Lung (tissue), 12 donors: Measurements from ENCODE around the gene AP4E1. TPM values are rescaled to one million over a fixed set of nuclear protein-coding genes. Genes with fewer than 3 reads are reported as not detected.

ENCODE experiments used
- ATAC-seq: fragments of 200-7000 bp; cut with Tn5 transposase; one replicate; pipeline ENCODE4 v1.9.1; 2020; ENCODE audit warnings: moderate number of reproducible peaks; ENCODE audit not compliant: insufficient read depth, low FRiP score
- DNase-seq, 3 donors: peaks; one replicate each; pipeline ENCODE4 v3.0.0-alpha.2; 2013 to 2017
- H3K27ac ChIP-seq, 2 donors: one replicate each; pipeline ENCODE4 v1.5.1; 2013; ENCODE audit warnings: mild to moderate bottlenecking in 2 of 2, moderate library complexity in 2 of 2, control low read depth in 1 of 2, inconsistent platforms in 1 of 2, low read depth in 1 of 2, low read length in 1 of 2
- H3K27me3 ChIP-seq, 3 donors: one replicate each; pipeline ENCODE4 v1.5.1; 2013; ENCODE audit warnings: low read length in 2 of 3; ENCODE audit not compliant: control insufficient read depth in 3 of 3, insufficient read depth in 3 of 3
- H3K36me3 ChIP-seq, 4 donors: one replicate each; pipeline ENCODE4 v1.5.1; 2013; ENCODE audit warnings: low read length in 4 of 4, mild to moderate bottlenecking in 1 of 4, moderate library complexity in 1 of 4; ENCODE audit not compliant: control insufficient read depth in 4 of 4, insufficient read depth in 4 of 4
- H3K4me1 ChIP-seq, 5 donors: one replicate each; pipeline ENCODE4 v1.5.1; 2013; ENCODE audit warnings: low read length in 5 of 5, mild to moderate bottlenecking in 2 of 5, moderate library complexity in 1 of 5; ENCODE audit not compliant: control insufficient read depth in 5 of 5, insufficient read depth in 5 of 5
- H3K4me3 ChIP-seq: one replicate; pipeline ENCODE4 v1.5.1; 2013; ENCODE audit warnings: mild to moderate bottlenecking, control low read depth, moderate library complexity
- H3K9ac ChIP-seq, 2 donors: one replicate each; pipeline ENCODE4 v1.5.1; 2013; ENCODE audit warnings: low read length in 2 of 2, control low read depth in 1 of 2; ENCODE audit not compliant: insufficient read depth in 1 of 2
- H3K9me3 ChIP-seq, 4 donors: one replicate each; pipeline ENCODE4 v1.5.1; 2013; ENCODE audit warnings: low read length in 3 of 4, mild to moderate bottlenecking in 1 of 4, moderate library complexity in 1 of 4; ENCODE audit not compliant: control insufficient read depth in 4 of 4, insufficient read depth in 3 of 4
- CTCF ChIP-seq: IDR thresholded peaks from 2 replicates; pipeline ENCODE4 v1.5.1; 2012; ENCODE audit warnings: mild to moderate bottlenecking; ENCODE audit errors: control extremely low read depth, extremely low read depth
- WGBS, 2 donors: extraction: QIAGEN DNeasy Blood & Tissue Kit; methylation state at CpG; one replicate each; pipeline ENCODE4 v1.1.7; 2013; 5-methylcytosine and 5-hydroxymethylcytosine counted together
- polyA plus RNA-seq, 2 donors: library from polyadenylated mRNA; stranded (reverse); fragments of 200-250 nt; gene quantifications; one replicate each; pipeline ENCODE4 v1.2.1, GENCODE V29; 2013
- total RNA-seq, 2 donors: library from RNA; depleted of rRNA in 1 of 2; stranded (reverse); fragments of >200 nt in 1 of 2; gene quantifications; one replicate each; pipeline ENCODE4 v1.2.1, GENCODE V29; 2014 to 2021
- donor health status: control.
- donor health status: control.
- donor health status: Bipolar disorder and iron deficiency.
- donor health status: healthy.
- donor health status: DM: yes; HTN: yes; CAD: no.

AP4E1 gene
- total and polyA plus RNA-seq, 4 donors, result 2.2 to 12.7 (median 6.7) TPM

GRCh38 chr15:50978580-50978979, 70.1 kb downstream of the AP4E1 start:
- Histone ChIP-seq H3K27ac (no peak overlapping the region), H3K27me3 (no peaks in the 10 kb centered on the region), H3K4me1 (peaks cover 0 to 4% (median 0%) of the 10 kb centered on the region in 5 donors), H3K9me3 (peaks cover 0 to 3% (median 0%) of the 10 kb centered on the region in 4 donors), H3K9ac (no peak overlapping the region), H3K4me3 (no peak overlapping the region), H3K36me3 (peaks cover 3 to 11% (median 8%) of the 10 kb centered on the region in 4 donors)
- WGBS, 2 donors, result 96 to 98% methylated on average over 4 of the region's 4 CpGs
- no peak for TF ChIP-seq CTCF
- ATAC-seq, result no peak
- DNase-seq, result no peak

GRCh38 chr15:50979041-50979440, 70.6 kb downstream of the AP4E1 start:
- Histone ChIP-seq H3K27me3 (no peaks in the 10 kb centered on the region), H3K4me1 (peaks cover 0 to 4% (median 0%) of the 10 kb centered on the region in 5 donors), H3K27ac (no peak overlapping the region), H3K9me3 (peaks cover 0 to 3% (median 0%) of the 10 kb centered on the region in 4 donors), H3K4me3 (no peak overlapping the region), H3K9ac (no peak overlapping the region), H3K36me3 (peaks cover 6 to 13% (median 9%) of the 10 kb centered on the region in 4 donors)
- WGBS, 2 donors, result 86 to 94% methylated on average over 1 of the region's 1 CpG
- ATAC-seq (no peak), DNase-seq (no peak)
- no peak for TF ChIP-seq CTCF

- Histone ChIP-seq H3K9ac (no peak overlapping the region), H3K27ac (no peak overlapping the region), H3K27me3 (no peaks in the 10 kb centered on the region), H3K9me3 (no peaks in the 10 kb centered on the region), H3K4me3 (no peak overlapping the region), H3K4me1 (peaks cover 0 to 3% (median 0%) of the 10 kb centered on the region in 5 donors), H3K36me3 (peaks cover 0 to 8% (median 5%) of the 10 kb centered on the region in 4 donors)
- TF ChIP-seq CTCF, result no peak
- WGBS, 2 donors, result 85 to 88% methylated on average over 4 of the region's 4 CpGs
- ATAC-seq, result no peak
- DNase-seq, result no peak
These were observed 85.1 kb downstream of the AP4E1 start for GRCh38 chr15:50993598-50993997.

- H3K9ac ChIP-seq, result no peak overlapping the region
- ATAC-seq (no peak), DNase-seq (no peak)
- H3K4me3 ChIP-seq, result no peak overlapping the region
- no peak for TF ChIP-seq CTCF
- H3K9me3 ChIP-seq, result no peaks in the 10 kb centered on the region
- H3K36me3 ChIP-seq, result peaks cover 7 to 10% (median 8%) of the 10 kb centered on the region in 4 donors
- H3K27ac ChIP-seq, result no peak overlapping the region
- no peaks in the 10 kb centered on the region for H3K4me1 ChIP-seq
- H3K27me3 ChIP-seq, result no peaks in the 10 kb centered on the region
- 90 to 95% methylated on average over 1 of the region's 1 CpG for whole genome bisulfite sequencing, 2 donors
These were observed 88.2 kb downstream of the AP4E1 start for GRCh38 chr15:50996641-50997040.
